Activated B cell treated with CpG ODN at 0.5 μM for 24 hours (primary cell): ENCODE measurements around the gene DHFR2. TPM values are rescaled to one million over a fixed set of nuclear protein-coding genes. Genes with fewer than 3 reads are reported as not detected.

ENCODE experiments used
- ATAC-seq: fragments of 200-7000 bp; cut with Tn5 transposase; one replicate; pipeline ENCODE4 v1.10.0; 2021; ENCODE audit warnings: low read depth, mild to moderate bottlenecking, moderate library complexity
- CTCF ChIA-PET: fragments of 350-600 bp; sonication (Branson Sonifier 250); formaldehyde crosslinking; loops from one replicate; lab custom pipeline; 2021; ENCODE audit warnings: antibody characterized with exemption; lab: Charles Lee
- POLR2A ChIA-PET: fragments of 350-600 bp; sonication (Branson Sonifier 250); formaldehyde crosslinking; loops from one replicate; lab custom pipeline; 2021; ENCODE audit warnings: antibody characterized with exemption; lab: Charles Lee
- DNase-seq: peaks from one replicate; pipeline ENCODE4 v3.0.0; 2022
- H3K27ac Mint-ChIP-seq: one replicate; pipeline ENCODE4 v1.8.0; 2020; ENCODE audit warnings: mixed read lengths
- H3K27me3 Mint-ChIP-seq: one replicate; pipeline ENCODE4 v1.8.0; 2021; ENCODE audit warnings: mixed read lengths
- H3K36me3 Mint-ChIP-seq: one replicate; pipeline ENCODE4 v1.8.0; 2021; ENCODE audit warnings: low read depth, mixed read lengths
- H3K4me1 Mint-ChIP-seq: one replicate; pipeline ENCODE4 v1.8.0; 2021; ENCODE audit warnings: mixed read lengths
- H3K4me3 Mint-ChIP-seq: one replicate; pipeline ENCODE4 v1.8.0; 2020; ENCODE audit warnings: mild to moderate bottlenecking, mixed read lengths
- H3K9me3 Mint-ChIP-seq: one replicate; pipeline ENCODE4 v1.8.0; 2020; ENCODE audit warnings: mixed read lengths
- CTCF ChIP-seq: fragments of 200-600 bp; IDR thresholded peaks from one replicate; pipeline ENCODE4 v1.8.0; 2022; ENCODE audit warnings: antibody characterized with exemption, mild to moderate bottlenecking
- intact Hi-C: fragments of 100-400 bp; cut with micrococcal nuclease; formaldehyde crosslinking; loops from one replicate; pipeline ENCODE4 v1.15.1; 2024
- total RNA-seq: library from RNA; stranded (reverse); gene quantifications from 2 replicates; pipeline ENCODE4 v1.2.3, GENCODE V29; 2022

Gene DHFR2
- total RNA-seq, 1 donor from 2014 or later = 4.3 TPM

DNA sequence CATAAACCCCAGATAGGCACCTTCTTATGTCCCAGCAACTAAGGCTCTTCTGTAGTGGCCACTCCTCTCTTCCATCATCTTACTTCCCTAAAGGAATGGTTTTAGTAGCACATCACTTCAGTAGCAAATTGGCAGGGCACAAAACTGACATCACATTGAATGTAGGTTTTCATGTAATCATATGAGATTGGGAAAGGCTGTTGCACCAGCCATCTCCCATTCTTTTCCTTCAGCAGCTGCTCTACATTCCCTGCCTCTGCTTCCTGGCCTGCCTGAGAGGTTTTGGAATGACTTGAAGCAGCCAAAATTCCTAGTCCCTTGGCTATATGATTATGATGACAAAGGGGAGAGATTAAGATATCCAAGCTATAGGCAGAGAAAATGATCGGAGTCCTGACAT is 36.6 kb upstream of the DHFR2 start:
- ATAC-seq (no peak), DNase-seq (no peak)
- no peaks in the 10 kb centered on the region for H3K9me3 Mint-ChIP-seq
- H3K36me3 Mint-ChIP-seq = peaks cover 61% of the 10 kb centered on the region
- H3K4me1 Mint-ChIP-seq = no peaks in the 10 kb centered on the region
- ChIA-PET CTCF (no interaction called here), POLR2A (no interaction called here)
- no peak overlapping the region for H3K27ac Mint-ChIP-seq
- no peak overlapping the region for H3K4me3 Mint-ChIP-seq
- intact Hi-C loops = no loop called here
- H3K27me3 Mint-ChIP-seq = no peaks in the 10 kb centered on the region
- TF ChIP-seq CTCF = no peak

GRCh38 chr3:94098452-94098851 is 35.7 kb upstream of the DHFR2 start:
- ChIA-PET POLR2A (no interaction called here), CTCF (no interaction called here)
- Mint-ChIP-seq H3K36me3 (peaks cover 61% of the 10 kb centered on the region), H3K4me3 (no peak overlapping the region), H3K4me1 (no peaks in the 10 kb centered on the region), H3K27me3 (no peaks in the 10 kb centered on the region), H3K27ac (no peak overlapping the region), H3K9me3 (no peaks in the 10 kb centered on the region)
- no peak for ATAC-seq
- TF ChIP-seq CTCF = no peak
- intact Hi-C loops = no loop called here
- no peak for DNase-seq

DNA sequence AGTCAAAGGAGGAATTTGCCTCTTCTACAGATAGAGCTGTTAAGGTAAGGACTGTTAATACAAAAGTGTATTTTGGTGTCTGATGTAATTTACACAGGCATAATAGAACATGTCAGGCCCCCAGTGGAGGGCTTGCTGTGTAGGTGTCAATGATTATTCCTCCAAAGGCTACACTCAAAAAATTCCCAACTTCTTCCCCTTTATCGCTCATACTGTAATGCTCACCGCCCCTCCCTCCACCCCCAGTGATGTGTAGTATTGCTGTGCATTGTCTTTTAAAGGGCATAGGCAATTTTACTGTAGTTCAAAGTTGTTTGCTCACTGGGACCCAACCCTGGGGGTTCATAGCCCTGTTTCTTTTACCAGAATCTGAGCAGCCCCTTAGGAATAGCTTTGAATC is 32.4 kb upstream of the DHFR2 start:
- Mint-ChIP-seq H3K4me3 (no peak overlapping the region), H3K27ac (no peak overlapping the region), H3K4me1 (no peaks in the 10 kb centered on the region), H3K9me3 (no peaks in the 10 kb centered on the region), H3K27me3 (no peaks in the 10 kb centered on the region), H3K36me3 (peaks cover 78% of the 10 kb centered on the region)
- DNase-seq = no peak
- intact Hi-C loops = no loop called here
- CTCF ChIA-PET = no interaction called here
- TF ChIP-seq CTCF = no peak
- no peak for ATAC-seq
- POLR2A ChIA-PET = no interaction called here

DNA sequence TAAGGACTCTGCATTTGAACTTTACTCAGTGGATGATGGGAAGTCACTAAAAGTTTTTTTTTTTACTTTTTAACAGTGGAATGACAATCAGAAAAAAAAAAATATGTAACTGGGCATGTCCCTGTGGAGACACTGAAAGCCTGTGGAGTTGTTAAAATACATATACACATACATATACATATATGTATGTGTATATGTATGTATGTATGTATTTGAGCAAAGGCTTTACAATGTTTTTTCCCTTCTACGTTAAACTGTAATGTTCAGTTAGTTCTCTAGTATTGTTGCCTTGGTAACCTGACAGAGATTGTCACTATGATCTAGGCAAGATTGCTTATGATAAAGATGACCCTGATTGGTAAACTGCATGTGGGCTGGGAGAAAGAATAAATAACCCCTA is 30.4 kb upstream of the DHFR2 start:
- Mint-ChIP-seq H3K27me3 (no peaks in the 10 kb centered on the region), H3K9me3 (no peaks in the 10 kb centered on the region), H3K27ac (no peak overlapping the region), H3K36me3 (peaks cover 76% of the 10 kb centered on the region), H3K4me1 (no peaks in the 10 kb centered on the region), H3K4me3 (no peak overlapping the region)
- POLR2A ChIA-PET = no interaction called here
- intact Hi-C loops = no loop called here
- ATAC-seq (no peak), DNase-seq (no peak)
- CTCF ChIA-PET = no interaction called here
- TF ChIP-seq CTCF = no peak

DNA sequence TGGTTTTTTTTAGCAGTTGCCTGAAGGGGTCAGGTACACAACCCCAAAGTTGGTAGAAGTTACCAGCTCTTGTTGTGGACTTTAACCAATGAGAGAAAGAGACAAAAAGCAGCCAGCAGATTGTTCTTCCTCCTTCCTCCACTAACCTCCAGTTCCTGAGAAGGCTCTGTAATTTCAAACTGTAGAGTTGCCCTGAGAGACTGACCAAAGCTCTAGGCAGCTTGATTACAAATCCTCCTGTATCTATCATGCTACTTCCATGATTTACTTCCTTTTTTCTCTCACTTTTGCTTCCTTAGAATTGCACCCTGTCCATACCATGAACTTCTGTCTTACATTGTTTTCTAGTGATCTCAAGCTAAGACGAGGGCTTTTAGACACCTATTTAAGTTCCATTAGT is 29.4 kb upstream of the DHFR2 start:
- intact Hi-C loops = no loop called here
- ATAC-seq = no peak
- Mint-ChIP-seq H3K4me3 (no peak overlapping the region), H3K36me3 (peaks cover 75% of the 10 kb centered on the region), H3K4me1 (no peaks in the 10 kb centered on the region), H3K27me3 (no peaks in the 10 kb centered on the region), H3K27ac (no peak overlapping the region), H3K9me3 (no peaks in the 10 kb centered on the region)
- ChIA-PET POLR2A (no interaction called here), CTCF (interaction anchor here (1.2 kb wide), 1 partner anchor 23 kb away, joined by 3 read pairs; no protein-coding TSS in a partner anchor)
- TF ChIP-seq CTCF = no peak
- DNase-seq = no peak
